ENCODE measurements around the gene TNK2.

The TNK2 gene

DNA sequence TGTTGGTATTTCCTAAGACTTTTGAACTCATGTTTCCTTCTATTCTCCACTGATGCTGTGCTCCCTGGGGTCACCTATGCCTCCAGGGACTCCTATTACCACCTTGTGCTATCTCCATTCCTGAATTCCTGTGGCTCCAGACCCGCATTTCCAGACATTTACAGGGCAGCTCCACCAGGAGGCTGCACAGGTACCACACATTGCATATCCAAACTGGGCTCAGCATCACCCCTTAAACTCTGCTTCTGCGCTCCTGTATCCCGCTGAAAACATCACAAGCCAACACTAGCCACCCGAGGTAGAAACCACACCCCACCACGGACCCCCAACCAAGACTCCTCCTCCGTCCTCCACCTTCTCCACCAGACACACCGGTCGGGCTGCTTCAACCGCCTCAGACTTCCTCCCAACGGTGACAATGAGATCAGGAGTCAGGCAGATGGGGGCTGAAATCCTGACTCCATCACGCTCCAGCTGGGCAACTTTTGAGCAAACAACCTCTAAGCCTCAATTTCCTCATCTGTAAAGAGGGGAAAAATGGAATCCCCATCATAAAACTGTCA lies 10.4 kb downstream of the TNK2 start:
- DNase-seq: peak in 1 of 2 experiments; percentile 10

DNA sequence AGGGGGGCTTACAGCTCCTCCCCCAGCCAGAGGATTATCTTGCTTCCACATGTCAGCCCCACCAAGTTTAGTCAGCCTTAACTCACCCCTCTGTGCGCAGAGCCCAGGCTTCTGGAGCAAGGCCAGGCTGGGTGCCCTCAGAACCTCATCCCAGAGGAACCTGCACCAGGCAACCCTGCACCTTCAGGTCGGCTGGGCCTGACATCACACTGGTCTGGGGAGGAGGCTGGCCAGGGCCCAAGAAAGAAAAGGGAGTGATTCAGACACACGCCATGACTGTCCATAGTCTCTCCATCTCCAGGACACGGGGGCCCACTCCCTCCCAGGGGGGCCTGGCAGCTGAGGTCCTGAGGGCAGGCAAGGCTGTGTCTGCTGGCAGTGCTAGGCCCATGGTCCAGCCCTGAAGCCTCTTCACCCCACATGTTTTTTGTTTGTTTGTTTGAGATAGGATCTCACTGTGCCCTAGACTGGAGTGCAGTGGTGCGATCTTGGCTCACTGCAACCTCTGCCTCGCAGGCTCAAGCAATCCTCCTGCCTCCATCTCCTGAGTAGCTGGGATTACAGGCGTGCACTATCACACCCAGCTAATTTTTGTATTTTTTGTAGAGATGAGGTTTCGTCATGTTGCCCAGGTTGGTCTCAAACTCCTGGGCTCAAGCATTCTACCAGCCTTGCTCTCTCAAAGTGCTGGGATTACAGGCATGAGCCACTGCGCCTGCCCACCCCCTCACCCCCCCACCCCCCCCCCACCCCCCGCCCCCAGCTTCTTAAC lies 11.1 kb downstream of the TNK2 start:
- DNase-seq: peak; percentile 23 to 43

DNA sequence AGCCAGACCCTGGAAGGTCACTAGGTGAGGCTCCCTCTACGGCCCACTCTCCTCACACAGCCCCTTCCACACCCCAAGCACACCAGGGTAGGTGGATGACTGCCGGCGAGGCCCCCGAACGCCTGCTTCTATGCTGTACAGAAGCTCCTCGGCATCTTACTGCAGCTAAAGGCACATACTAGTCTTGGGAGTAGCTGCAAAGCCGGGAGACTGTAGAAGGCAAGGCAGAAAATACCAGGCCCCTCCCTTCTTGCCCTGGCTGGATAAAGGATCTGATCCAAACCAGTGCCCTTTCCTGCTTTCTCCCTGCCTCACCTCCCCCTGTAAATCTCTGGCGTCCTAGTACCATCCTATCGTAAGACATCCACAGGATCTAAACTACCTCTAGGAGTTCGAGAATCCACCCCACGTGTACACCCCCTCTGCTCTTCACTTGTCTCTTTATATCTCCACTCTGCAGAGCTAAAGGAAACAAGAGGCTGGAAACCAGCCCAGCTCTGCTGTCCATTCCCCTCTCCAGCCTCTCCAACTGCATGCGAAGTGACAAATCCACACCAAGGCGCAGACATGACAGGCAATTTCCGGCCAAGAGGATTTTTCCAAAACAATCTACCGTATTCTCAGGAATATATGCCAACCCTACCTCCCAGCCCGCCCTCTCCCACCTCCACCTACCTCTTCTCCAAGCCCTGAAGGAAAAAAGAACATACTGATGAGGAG lies 11.8 kb downstream of the TNK2 start:
- DNase-seq: peak; percentile 38 to 65

DNA sequence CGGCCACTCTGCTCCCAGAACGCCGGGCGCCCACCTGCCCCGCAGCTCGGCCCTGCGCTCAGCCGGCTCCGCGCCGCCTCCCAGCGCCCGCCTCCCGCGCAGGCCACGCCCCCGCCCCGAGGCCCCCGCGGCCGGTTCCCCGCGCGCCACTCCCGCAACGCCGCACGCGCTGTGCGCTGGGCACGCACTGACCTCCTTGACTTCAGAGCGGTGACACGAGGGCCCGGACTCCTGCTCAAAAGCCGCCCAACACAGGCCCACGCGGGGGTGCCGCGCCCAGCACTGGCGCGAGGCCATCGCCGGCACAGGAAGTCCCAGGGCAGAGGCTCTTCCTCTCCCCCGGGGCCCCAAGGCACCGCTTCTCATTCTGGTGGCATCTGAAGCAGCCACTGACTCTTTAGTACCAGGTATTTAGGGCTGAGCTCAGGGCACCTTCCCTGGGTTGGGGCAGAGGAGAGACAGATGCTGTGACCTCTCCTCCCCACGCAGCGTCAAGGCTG lies 12.4 kb downstream of the TNK2 start:
- peak in 1 of 2 experiments; percentile 49 for DNase-seq

DNA sequence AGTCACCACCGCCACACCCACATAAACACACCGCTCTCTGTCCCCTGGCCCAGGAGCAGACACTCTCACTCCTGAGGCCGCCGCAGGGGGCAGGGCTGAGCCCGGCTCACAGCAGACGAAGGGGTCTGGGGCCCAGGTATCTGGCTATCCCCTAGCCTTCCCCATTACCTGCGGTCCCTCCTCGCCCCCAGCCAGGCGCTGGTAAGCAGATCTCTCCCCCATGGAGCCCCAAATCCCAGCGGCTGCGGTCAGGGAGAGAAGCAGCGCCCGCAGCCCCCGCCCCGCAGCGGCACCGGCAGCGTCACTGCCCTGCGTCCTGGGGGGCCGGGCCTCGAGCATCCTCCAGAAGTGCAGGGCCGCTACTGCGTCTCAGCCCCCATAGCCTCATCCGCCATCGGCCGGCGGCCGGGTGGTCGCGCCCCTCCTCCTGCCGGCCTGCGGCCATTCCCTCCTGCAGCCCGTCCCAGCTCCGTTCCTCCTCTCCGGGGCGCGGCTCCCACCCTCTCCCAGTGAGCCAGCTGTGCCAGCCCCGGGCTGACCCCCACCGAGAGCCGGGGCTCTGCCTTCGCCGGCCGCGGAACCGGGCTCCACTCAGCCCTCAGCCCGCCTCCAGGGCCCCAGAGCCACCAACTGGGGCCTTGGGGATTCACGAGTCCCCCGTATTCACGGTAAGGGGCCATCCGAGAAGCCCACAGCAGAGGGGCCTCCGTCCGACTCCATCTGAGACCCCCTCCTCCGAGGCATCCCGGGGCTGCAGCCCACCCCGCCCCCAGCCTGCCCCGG lies 13.1 kb downstream of the TNK2 start:
- DNase-seq: peak; percentile 39 to 80

DNA sequence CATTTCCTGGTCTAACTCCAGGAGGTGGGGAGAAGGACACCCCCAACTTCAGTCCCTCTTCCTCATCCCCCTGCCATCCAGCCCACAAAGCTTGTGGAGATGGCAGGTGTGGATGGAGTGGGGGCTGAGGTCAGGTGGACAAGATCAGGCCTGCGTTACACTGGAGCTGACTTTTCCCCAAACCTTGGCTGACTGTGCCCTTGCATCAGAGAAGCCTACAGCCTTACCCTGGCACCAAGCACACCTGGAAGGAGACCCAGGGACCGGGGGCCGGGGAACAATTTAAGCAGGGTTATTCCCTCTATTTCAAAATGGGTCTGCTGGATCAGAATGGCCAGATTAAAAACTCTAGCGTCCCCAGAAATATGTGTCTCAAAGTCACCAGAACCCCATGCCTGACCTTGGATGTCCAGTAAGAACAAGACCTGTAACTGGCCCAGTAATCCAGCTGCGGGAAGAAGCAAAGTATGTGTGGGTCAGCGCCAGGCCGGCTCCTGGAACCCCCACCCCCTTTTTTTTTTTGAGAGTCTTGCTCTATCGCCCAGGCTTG lies 14.4 kb downstream of the TNK2 start:
- no peak for DNase-seq

DNA sequence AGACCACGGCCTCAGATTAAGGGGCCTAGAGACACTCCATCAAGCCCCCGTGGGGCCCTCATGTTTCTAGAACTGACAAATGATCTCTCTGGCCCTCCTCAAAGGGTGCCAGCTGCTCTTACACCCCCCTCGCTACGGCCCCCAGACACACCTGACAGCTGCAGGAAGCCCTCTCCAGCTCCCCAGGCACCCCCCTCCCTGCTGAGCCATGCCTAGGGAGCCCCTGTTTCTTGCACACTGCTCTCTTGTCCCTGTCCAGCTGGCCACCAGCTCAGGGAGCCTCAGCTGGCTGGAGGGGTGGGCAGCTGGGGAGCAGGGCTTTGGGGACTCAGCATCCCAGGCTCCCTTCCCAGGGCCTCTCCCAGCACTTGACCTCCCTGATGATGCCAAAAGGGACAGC lies 14.8 kb downstream of the TNK2 start:
- DNase-seq: no peak

DNA sequence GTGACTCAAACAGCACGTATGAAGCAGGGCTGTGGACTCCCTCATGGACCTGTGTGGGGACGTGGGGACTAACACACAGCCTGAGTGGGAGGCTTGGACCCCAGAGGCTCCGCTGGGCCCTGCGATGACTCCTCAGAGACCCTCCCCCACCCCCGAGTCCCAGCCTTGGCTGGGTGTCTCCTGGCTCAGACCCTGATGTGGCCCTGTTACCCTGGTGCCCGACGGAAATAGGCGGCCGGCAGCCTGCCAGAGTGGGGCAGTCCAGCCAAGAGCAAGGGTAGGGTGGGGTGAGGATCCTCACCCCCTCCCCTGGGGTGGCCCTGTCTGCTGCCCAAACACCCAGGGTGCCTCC lies 15.3 kb downstream of the TNK2 start:
- no peak for DNase-seq

DNA sequence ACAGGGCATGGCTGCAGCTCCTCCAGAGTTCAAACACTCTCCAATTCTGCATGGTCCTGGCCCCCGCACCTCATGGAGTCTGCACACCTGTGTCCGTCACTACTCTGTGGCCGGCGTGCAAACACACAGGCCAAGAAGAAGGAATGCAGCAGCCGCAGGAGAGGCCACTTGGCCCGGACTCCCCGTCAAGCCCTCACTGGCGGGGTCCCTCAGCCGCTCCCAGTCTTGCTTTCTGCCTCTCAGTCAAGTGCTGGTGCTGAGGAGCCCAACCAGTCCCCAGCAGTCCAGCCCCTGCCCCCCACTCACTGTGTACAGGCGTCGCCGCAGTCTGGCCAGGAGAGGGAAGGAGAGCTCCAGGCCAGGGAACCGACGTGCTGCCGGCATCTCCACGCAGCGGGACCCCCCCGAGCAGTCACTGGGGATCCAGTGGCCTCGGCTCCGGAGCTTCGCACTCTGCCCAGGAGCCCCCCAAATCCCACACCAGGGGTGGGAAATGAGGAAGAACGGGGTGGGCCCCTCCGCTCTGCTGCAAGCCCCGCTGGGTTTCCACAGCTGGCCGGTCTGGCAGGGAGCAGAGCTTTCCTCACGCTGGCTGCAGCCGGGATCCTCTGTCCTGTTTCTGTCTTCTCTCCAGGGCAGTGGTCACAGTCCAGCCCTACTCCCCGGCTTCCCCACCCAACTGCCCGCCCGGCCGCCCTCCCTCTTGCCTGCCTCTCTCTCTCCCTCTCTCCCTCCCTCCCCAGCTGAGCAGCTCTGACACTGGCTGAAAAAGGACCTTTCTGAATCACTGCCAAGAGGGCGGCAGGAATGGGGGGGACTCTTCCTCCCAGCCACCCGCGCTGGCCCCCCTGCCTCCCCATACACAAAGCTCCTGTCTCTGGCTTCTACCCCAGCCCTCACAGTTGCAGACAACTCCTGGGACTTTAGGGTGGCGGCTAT lies 16.0 kb downstream of the TNK2 start:
- DNase-seq: no peak

DNA sequence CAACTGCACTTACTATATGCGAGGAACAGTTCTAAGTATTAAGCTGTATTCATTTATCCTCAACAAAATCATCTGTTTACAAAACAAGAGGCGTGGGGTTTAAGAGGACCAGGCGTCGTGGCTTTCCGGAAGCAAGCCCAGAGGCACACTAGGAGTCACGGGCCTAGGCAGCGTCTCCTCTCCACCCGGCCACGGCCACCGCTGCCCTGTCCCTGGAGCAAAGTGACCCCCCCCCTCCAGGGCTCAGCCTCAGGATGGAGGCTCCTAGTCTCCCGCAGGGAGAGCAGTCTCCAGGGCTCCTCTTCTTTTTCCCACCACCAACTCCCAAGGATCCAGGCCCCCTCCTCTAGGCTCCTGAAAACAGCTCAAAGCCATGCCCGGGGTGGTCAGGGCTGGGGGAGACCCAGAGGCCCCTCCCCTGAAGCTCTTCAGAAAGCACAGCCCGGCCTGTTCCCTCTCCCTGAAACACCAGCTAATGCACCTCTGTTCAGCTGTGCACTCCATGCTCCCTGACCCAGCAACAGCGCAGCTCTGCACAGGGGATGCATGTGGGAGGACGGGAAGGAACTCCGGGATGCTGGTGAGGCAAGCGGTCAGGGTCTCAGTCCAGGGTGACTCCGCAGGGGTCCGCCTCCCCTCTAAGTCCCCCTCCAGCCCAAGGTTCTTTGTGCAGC lies 16.8 kb downstream of the TNK2 start:
- DNase-seq: no peak

DNA sequence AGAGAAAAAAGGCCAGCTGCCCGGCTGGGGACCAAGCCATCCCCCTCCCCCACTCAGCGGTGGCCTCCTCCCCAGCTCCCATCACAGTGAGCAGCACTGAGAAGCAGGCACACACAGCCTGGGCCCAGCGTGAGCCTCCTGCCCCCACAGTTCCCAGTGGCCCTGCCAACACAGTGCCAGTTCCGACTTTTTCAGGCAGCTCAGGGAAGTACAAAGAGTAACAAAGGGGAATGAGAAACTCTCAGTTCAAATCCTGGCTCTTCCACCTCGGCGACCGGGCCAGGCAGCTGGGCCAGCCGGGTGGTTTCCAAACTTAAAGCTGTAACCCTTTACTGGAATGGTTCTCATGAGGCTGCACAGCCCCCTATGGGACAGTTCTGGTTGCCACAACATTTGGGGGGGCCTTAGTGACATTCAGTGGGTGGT lies 18.5 kb downstream of the TNK2 start:
- no peak for DNase-seq

DNA sequence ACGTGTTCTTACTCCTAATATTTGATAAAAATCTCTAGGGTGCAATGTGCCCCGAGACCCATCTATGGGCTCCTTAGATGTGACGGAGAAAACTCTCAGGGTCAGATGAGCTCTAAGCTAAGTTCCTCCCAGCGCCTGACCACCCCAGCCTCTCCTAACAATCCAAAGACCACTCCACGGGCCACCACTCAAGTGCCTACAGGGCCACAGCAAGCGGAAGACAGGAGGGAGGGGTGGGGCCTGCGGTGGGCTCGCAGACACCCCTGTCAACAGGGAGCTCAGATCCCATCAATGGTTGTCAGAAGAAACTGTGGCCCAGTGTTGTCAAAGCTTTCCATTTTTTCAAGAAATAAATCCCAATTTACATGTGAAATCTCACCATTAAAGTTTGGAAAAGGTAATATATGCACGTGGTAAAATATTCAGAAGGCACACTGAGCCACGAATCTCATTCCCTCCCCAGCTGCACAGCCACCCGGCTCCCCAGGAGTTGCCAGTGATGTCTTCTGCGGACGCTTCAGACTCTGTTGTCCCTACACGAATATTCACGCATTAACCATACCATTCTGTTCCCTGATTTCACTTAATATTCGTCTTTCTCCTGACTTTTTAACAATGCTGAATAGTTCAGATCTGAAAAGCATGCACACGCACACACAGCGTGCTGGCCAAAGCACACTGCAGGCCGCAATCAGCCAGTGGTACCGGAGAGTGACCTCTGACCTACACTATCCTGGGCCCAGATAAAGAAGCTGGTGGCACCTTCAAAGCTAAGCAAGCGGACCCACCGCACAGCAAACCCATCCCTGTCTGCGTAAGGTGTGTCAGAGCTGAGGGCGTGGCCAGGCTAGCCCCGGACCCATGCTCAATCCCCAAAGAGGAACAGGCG lies 19.1 kb downstream of the TNK2 start:
- no peak for DNase-seq

DNA sequence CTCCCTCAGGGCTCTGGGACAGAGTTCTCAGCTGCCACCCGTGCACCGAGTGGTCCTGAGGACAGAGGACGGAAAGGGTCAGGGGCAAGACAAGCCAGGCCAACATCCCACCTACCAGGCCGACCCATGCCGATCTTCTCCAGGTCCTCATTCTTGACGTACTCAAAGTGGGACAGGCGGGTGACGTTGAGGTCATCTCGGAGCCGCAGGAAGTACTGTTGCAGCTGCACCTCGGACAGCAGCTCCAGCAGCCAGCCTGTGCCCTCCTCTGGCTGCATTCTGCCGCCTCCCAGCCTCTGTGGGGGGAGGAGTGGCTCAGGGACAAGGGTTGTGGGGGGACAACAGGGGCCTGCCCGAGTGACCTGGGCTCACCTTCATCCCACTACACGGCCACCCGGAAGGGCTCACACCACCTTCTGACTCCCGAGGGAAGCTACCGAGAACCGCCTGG lies 20.0 kb downstream of the TNK2 start:
- no peak for DNase-seq

DNA sequence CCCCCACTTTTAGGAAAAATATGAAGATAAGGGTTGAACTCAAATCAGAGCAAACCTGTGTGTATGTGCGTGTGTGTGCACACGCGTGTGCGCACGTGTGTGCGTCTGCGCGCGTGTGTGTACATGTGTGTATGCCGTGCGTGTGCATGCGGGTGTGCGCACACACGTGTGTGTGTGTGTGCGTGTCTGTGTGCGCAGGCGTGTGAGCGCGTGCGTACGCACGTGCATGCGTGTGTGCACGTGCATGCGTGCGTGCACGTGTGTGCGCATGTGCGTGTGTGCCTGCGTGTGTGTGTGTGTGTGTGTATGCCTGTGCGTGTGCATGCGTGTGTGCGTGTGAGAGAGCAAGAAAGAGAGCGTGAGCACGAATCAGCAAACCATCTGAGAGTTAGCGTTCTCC lies 20.7 kb downstream of the TNK2 start:
- DNase-seq: no peak

DNA sequence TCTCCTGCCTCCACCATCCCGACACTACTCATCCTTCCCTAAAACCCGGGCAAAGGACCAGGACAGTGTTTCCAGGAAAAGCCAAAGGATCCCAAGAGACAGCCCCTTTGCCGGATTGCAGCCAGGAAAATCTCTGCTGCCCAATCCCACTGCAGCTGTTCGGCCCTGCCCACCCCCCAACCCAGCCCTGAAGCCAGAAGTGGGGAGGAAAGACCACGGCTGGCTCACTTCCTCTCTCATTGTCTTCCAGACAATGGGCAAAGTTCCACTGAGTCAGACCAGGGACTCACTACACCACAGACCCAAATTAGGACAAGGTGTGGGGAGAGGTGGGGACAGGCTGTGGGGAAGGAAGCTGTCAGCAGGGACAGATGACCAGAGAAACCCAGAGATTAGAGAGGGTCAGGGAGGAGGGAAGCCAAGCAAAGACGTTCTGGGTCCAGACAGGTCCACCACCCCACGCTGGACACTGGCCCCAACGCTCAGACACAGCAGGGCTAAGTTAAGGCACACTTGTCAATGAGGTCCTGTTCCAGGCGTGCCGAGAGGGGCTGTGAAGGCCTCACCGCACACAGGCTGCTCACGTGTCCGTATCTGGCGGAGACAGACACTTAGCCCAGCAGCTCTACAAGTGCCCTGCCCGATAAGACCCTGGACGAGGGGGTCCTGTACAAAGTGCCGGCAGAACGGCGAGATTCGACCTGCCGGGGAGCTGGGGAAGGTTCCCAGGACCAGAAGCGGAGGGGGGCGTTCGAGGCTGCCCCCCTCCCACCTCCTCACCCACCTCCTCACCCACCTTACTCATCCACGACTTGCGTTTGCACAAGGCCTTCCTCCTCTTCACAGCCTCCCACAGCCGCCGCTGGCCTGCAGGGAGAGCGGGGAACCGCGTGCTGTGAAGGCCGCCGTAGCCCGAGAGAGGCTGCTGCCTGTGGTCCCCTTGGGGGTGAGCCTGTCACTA lies 21.9 kb downstream of the TNK2 start:
- no peak for DNase-seq

DNA sequence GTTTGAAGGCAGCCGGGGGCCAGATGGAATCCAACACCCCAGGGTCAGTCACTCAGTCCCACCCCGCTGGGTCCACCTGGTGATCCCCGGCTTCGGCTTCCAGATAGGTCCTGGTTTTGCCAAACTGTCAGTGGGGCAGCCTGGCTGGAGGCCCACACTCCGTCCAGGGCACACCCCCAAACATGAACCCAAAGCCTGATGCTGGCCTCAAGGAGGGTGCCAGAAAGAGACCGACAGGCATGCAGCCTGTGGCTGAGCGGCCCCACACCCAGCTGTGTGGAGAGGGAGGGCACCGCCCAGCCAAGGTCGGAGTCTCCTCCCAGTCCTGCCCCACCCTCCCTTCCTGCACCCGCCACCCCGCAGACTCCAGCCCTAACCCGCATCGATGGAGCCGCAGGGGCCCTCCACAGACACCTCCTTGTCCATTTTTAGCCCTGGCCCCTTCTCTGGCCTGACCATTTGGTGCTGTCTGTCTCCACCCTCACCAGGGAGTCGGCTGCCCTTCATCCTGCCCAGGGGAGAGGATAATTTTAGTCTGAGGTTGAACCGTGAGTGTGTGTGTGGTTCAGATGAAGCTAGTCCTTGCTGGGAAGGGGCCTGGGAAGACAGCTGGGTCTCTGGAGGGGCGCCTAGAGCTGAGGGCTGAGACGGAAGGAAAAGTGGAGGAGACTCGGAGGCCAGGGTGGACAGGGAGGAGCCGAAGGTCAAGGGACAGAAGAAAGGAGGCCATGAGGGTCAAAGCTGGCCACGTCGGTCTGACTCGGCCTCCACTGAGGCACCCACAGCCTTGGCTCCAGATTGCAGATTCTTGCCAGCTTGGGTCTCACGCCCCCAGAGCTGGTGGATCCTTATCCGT lies 23.1 kb downstream of the TNK2 start:
- DNase-seq: no peak

DNA sequence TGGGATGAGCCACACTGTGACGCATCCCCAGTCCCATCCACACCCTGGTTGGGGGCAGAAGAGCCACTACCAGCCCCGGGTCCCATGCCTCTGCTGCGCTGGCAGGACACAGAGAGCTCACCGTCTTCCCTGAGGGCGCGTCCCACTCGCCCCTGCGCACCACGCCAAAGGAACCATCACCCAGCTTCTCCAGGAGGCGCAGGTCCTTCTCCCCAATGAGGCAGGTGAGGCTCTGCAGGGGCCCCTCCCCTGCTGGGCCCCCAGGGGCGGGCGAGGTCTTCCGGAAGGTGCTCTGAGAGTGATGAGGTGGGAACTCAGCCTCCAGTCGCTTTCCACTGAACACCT lies 23.7 kb downstream of the TNK2 start:
- no peak for DNase-seq

DNA sequence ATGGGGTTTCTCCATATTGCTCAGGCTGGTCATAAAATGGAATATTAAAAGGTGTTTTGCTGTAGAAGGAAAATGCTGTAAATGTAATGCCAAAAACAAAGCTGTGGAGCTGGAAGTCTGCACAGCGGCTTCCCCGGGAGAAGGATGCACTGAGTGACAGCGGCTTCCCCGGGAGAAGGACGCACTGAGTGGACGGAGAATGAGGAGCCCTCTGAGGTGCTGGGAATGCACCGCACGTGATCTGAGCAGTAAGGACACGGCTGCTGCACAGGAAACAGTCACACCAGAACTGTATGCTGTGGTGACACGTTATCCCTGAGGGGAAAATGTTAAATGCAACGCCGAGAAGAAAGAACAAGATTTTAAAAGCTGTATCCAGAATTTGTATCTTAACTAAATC lies 24.6 kb downstream of the TNK2 start:
- no peak for DNase-seq
